Endothelial cell of umbilical vein (primary cell): ENCODE results near the gene SLC6A1. TPM values are rescaled to one million over a fixed set of nuclear protein-coding genes. Genes with fewer than 3 reads are reported as not detected.

Experiments used
- BruUV-seq: library from RNA; stranded (reverse); fragments of 400-500 nt; replicated peaks from 2 replicates; lab custom pipeline; 2021; lab: Mats Ljungman, UMichigan
- CTCF ChIA-PET: fragments of 300-600, 350-600 bp; sonication (Branson Sonifier 250); formaldehyde crosslinking; loops from one replicate; lab custom pipeline; 2021; ENCODE audit warnings: antibody characterized with exemption, inconsistent platforms; lab: Charles Lee
- POLR2A ChIA-PET: fragments of 300-600, 350-600 bp; sonication (Branson Sonifier 250); formaldehyde crosslinking; loops from one replicate; lab custom pipeline; 2021; ENCODE audit warnings: antibody characterized with exemption, inconsistent platforms; lab: Charles Lee
- DNase-seq: peaks from one replicate; pipeline ENCODE4 v3.0.0-alpha.2; 2011; ENCODE audit warnings: low read depth, low spot score
- FAIRE-seq: peaks from 2 replicates; lab custom pipeline; 2011; peaks lifted over from hg19 to GRCh38; lab: Jason Lieb, UNC
- H2AFZ ChIP-seq: 2 replicates; pipeline ENCODE4 v1.6.0; 2012; ENCODE audit warnings: low read depth, low read length, control low read depth, inconsistent platforms
- H3K27ac ChIP-seq: 2 replicates; pipeline ENCODE4 v1.5.1; 2011; ENCODE audit warnings: low read depth, mild to moderate bottlenecking, control low read depth, low read length, moderate library complexity; ENCODE audit not compliant: insufficient read depth
- H3K27me3 ChIP-seq, 2 experiments: 2 replicates each; pipeline versions ENCODE4 v1.6.0 to v1.6.1; 2011; ENCODE audit warnings: low read length in 2 of 2, mixed read lengths in 1 of 2; ENCODE audit not compliant: control insufficient read depth in 2 of 2, insufficient read depth in 2 of 2
- H3K36me3 ChIP-seq, 2 experiments: 2 replicates in 1 of 2; 3 replicates in 1 of 2; pipeline ENCODE4 v1.5.1; 2011; ENCODE audit warnings: low read length in 2 of 2, mild to moderate bottlenecking in 1 of 2, moderate library complexity in 1 of 2; ENCODE audit not compliant: control insufficient read depth in 2 of 2, insufficient read depth in 2 of 2; ENCODE audit errors: extremely low read depth in 1 of 2
- H3K4me1 ChIP-seq: 3 replicates; pipeline ENCODE4 v1.5.1; 2011; ENCODE audit warnings: mild to moderate bottlenecking, low read length; ENCODE audit not compliant: control insufficient read depth, insufficient read depth; ENCODE audit errors: extremely low read depth
- H3K4me2 ChIP-seq: 2 replicates; pipeline ENCODE4 v1.6.1; 2011; ENCODE audit warnings: low read length, control low read depth, mixed read lengths; ENCODE audit not compliant: insufficient read depth
- H3K4me3 ChIP-seq, 3 experiments: fragments of 200-600 bp in 1 of 3; sonication (generic), shearing (Covaris generic) in 1 of 3; replicated peaks in 1 of 3; 2 replicates each; pipeline ENCODE4 v1.5.1; 2011 to 2016; ENCODE audit warnings: control low read depth in 3 of 3, low read length in 3 of 3, mild to moderate bottlenecking in 2 of 3, inconsistent platforms in 1 of 3, low read depth in 1 of 3, moderate library complexity in 1 of 3; ENCODE audit not compliant: insufficient read depth in 1 of 3
- H3K79me2 ChIP-seq: 2 replicates; pipeline ENCODE4 v1.6.0; 2012; ENCODE audit warnings: low read length, inconsistent platforms; ENCODE audit not compliant: control insufficient read depth, insufficient read depth
- H3K9ac ChIP-seq: replicated peaks from 2 replicates; pipeline ENCODE3; 2011; ENCODE audit warnings: low read length, control low read depth; ENCODE audit not compliant: insufficient read depth; ENCODE audit errors: extremely low read depth
- H3K9me1 ChIP-seq: replicated peaks from 3 replicates; pipeline ENCODE4 v1.6.0; 2011; ENCODE audit warnings: mild to moderate bottlenecking, low read length; ENCODE audit not compliant: control insufficient read depth, insufficient read depth; ENCODE audit errors: extremely low read depth
- H3K9me3 ChIP-seq: replicated peaks from 2 replicates; pipeline ENCODE4 v1.5.1; 2012; ENCODE audit warnings: low read length, inconsistent platforms; ENCODE audit not compliant: control insufficient read depth, insufficient read depth
- H4K20me1 ChIP-seq: replicated peaks from 2 replicates; pipeline ENCODE3; 2011; ENCODE audit warnings: mild to moderate bottlenecking, low read length; ENCODE audit not compliant: control insufficient read depth, insufficient read depth; ENCODE audit errors: extremely low read depth
- EZH2 ChIP-seq: IDR thresholded peaks from 2 replicates; pipeline ENCODE4 v1.6.1; 2012; ENCODE audit warnings: borderline replicate concordance, low read depth, mild to moderate bottlenecking, moderate library complexity, low read length, inconsistent platforms; ENCODE audit not compliant: severe bottlenecking
- FOS ChIP-seq: IDR thresholded peaks from 2 replicates; pipeline ENCODE4 v1.6.1; 2011; ENCODE audit warnings: mild to moderate bottlenecking, low read length, moderate library complexity, borderline replicate concordance; ENCODE audit not compliant: insufficient read depth
- GATA2 ChIP-seq: IDR thresholded peaks from 2 replicates; pipeline ENCODE4 v1.7.0; 2011; ENCODE audit warnings: low read depth, mild to moderate bottlenecking, moderate library complexity, mixed read lengths, low read length; ENCODE audit not compliant: insufficient read length, insufficient read depth
- JUN ChIP-seq: IDR thresholded peaks from 2 replicates; pipeline ENCODE4 v1.6.1; 2011; ENCODE audit warnings: borderline replicate concordance, low read depth; ENCODE audit not compliant: insufficient read length, insufficient read depth
- MYC ChIP-seq: IDR thresholded peaks from one replicate; pipeline ENCODE4 v1.6.1; 2011; ENCODE audit warnings: mild to moderate bottlenecking, low read depth, low read length
- POLR2A ChIP-seq: IDR thresholded peaks from 2 replicates; pipeline ENCODE4 v1.6.1; 2012; ENCODE audit warnings: low read depth, mild to moderate bottlenecking, control low read depth, low read length
- POLR2AphosphoS5 ChIP-seq: IDR thresholded peaks from 2 replicates; pipeline ENCODE4 v1.6.1; 2012; ENCODE audit warnings: low read depth, mild to moderate bottlenecking, control low read depth, low read length, moderate library complexity; ENCODE audit not compliant: insufficient read depth
- dilution Hi-C: fragments of 300-500 bp; cut with MboI; formaldehyde crosslinking; loops from one replicate; pipeline ENCODE4 v1.15.0; 2019; ENCODE audit warnings: low sequenced_read_pairs; ENCODE audit not compliant: extremely low pct_ligation_motif_present
- intact Hi-C: fragments of 100-400 bp; cut with micrococcal nuclease; formaldehyde crosslinking; loops from one replicate; pipeline ENCODE4 v1.10.0; 2022
- polyA plus RNA-seq, 4 experiments: library from polyadenylated mRNA; depleted of rRNA in 3 of 4; stranded (reverse) in 3 of 4; unstranded in 1 of 4; fragments of >200 nt; gene quantifications; 2 replicates each; pipeline versions ENCODE4 v1.2.1 to v1.2.3, GENCODE V29; 2011 to 2012; ENCODE audit warnings: missing spikeins in 1 of 4
- total RNA-seq: library from RNA; stranded (reverse); gene quantifications from 2 replicates; pipeline ENCODE4 v1.2.3, GENCODE V29; 2021
- TF ChIP-seq, protein P1 (sequence below): IDR thresholded peaks from 2 replicates; pipeline ENCODE4 v1.6.1; 2011; ENCODE audit not compliant: insufficient read depth, insufficient read length
- TF ChIP-seq, protein P2 (sequence below), 2 donors: IDR thresholded peaks; 1 replicate in 1 of 2; 2 replicates in 1 of 2; pipeline ENCODE4 v1.5.1; 2011; ENCODE audit warnings: low read length in 2 of 2, mild to moderate bottlenecking in 2 of 2, moderate library complexity in 2 of 2, control low read depth in 1 of 2, inconsistent platforms in 1 of 2, low read depth in 1 of 2; ENCODE audit not compliant: insufficient read depth in 1 of 2; ENCODE audit errors: extremely low read depth in 1 of 2

Gene SLC6A1
- total and polyA plus RNA-seq, 2 donors (not counting 3 experiments of a cell fraction or from before 2014, with no cell fraction given) = not detected

DNA sequence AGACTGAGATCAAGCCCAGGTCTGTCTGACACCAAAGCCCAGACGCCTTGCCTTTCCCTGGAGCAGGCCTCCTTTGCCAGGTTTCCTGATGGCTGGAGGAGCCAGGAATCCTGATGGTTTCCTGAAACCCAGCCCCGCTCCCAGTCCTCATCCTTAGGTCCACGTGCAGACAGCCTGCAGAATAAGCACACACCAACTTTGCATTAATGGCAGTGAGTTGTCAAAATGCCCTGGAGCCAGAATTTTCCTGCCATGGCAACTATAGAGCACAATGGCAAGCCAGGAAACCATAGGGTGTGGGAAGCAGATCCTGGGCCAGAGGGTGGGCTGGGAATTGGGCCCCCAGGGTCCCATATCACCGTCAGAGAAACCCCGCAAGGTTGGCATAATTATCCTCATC is 94.3 kb downstream of the SLC6A1 start:
- Histone ChIP-seq H4K20me1 (no peaks in the 10 kb centered on the region), H3K27ac (no peak overlapping the region), H3K9ac (no peak overlapping the region), H3K9me1 (no peaks in the 10 kb centered on the region), H3K36me3 (no peaks in the 10 kb centered on the region), H3K4me3 (no peak overlapping the region), H3K9me3 (no peaks in the 10 kb centered on the region), H3K79me2 (no peaks in the 10 kb centered on the region), H2AFZ (no peak overlapping the region), H3K4me1 (no peaks in the 10 kb centered on the region), H3K27me3 (no peaks in the 10 kb centered on the region), H3K4me2 (no peak overlapping the region)
- intact Hi-C loops = no loop called here
- dilution Hi-C loops = no loop called here
- TF ChIP-seq GATA2 = no peak
- TF ChIP-seq JUN = no peak
- TF ChIP-seq MYC = no peak
- ChIA-PET POLR2A (no interaction called here), CTCF (no interaction called here)
- FAIRE-seq (no peak), DNase-seq (no peak)
- BruUV-seq = no TSS peak

DNA sequence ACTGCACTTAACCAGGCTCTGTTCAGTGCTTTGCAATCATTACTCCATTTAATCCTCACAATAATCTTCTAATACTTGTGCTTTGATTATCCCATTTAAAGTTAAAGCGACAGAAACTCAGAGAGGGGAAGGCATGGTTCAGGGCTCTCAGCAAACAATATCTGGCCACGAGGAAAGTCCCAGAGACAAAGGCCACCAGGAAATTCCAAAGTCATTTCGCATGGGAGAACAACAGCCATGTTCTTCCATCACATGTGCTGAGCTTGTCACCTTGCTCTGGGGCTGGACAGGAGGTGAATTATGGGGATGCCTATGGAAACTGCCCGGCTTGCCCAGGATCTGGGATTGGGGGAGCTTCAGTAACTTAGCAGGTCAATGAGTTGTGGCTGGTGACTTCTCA is 95.5 kb downstream of the SLC6A1 start:
- DNase-seq (no peak), FAIRE-seq (no peak)
- H3K27ac ChIP-seq = no peak overlapping the region
- H3K9ac ChIP-seq = no peak overlapping the region
- no peaks in the 10 kb centered on the region for H3K4me1 ChIP-seq
- ChIA-PET POLR2A (no interaction called here), CTCF (no interaction called here)
- no peak overlapping the region for H3K4me3 ChIP-seq
- H3K4me2 ChIP-seq = no peak overlapping the region
- H3K27me3 ChIP-seq = no peaks in the 10 kb centered on the region
- H4K20me1 ChIP-seq = no peaks in the 10 kb centered on the region
- no peaks in the 10 kb centered on the region for H3K9me3 ChIP-seq
- intact Hi-C loops (no loop called here), dilution Hi-C loops (no loop called here)
- BruUV-seq = no TSS peak
- H3K79me2 ChIP-seq = no peaks in the 10 kb centered on the region
- no peak overlapping the region for H2AFZ ChIP-seq
- H3K9me1 ChIP-seq = no peaks in the 10 kb centered on the region
- no peaks in the 10 kb centered on the region for H3K36me3 ChIP-seq
- TF ChIP-seq, protein P1, sequence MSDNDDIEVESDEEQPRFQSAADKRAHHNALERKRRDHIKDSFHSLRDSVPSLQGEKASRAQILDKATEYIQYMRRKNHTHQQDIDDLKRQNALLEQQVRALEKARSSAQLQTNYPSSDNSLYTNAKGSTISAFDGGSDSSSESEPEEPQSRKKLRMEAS = no peak
- TF ChIP-seq JUN (no peak), FOS (no peak), POLR2A (no peak), GATA2 (no peak), MYC (no peak), EZH2 (no peak), POLR2AphosphoS5 (no peak)
- TF ChIP-seq, protein P2, sequence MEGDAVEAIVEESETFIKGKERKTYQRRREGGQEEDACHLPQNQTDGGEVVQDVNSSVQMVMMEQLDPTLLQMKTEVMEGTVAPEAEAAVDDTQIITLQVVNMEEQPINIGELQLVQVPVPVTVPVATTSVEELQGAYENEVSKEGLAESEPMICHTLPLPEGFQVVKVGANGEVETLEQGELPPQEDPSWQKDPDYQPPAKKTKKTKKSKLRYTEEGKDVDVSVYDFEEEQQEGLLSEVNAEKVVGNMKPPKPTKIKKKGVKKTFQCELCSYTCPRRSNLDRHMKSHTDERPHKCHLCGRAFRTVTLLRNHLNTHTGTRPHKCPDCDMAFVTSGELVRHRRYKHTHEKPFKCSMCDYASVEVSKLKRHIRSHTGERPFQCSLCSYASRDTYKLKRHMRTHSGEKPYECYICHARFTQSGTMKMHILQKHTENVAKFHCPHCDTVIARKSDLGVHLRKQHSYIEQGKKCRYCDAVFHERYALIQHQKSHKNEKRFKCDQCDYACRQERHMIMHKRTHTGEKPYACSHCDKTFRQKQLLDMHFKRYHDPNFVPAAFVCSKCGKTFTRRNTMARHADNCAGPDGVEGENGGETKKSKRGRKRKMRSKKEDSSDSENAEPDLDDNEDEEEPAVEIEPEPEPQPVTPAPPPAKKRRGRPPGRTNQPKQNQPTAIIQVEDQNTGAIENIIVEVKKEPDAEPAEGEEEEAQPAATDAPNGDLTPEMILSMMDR (IDR thresholded peaks at IDR 0.05; ENCODE audit: extremely low read depth in 1 of 2, insufficient read depth in 1 of 2, low read depth in 1 of 2, low read length in 2 of 2) = no peak
